ENCODE measurements around the gene RPLP2.

- TF ChIP-seq CTCF (IDR thresholded peaks at IDR 0.05; ENCODE audit: low read depth, low read length) (no peak), POLR2A (IDR thresholded peaks at IDR 0.05; ENCODE audit: extremely low read depth, insufficient read length) (peak; percentile 89)
Observed at GRCh38 chr11:777288-778255, 32.2 kb upstream of the RPLP2 start, which contains the start of gene GATD1.

Measured in NB4 (cell line).